OCI-LY3 (cell line): Measurements from ENCODE around the gene ELOVL2.

Source experiments
- H2AFZ ChIP-seq: fragments of 200-600, 300-600 bp; shearing (Covaris generic); 2 replicates; pipeline ENCODE4 v1.6.0; 2014; ENCODE audit warnings: antibody characterized with exemption, low read depth, low read length
- H3K27ac ChIP-seq: fragments of 200-600, 300-600 bp; sonication (generic); 2 replicates; pipeline ENCODE4 v1.5.1; 2014; ENCODE audit warnings: mild to moderate bottlenecking, low read length, moderate library complexity, mixed read lengths
- H3K27me3 ChIP-seq: fragments of 200-600, 300-600 bp; sonication (generic); 2 replicates; pipeline ENCODE4 v1.6.1; 2014; ENCODE audit warnings: low read depth, low read length, mixed read lengths
- H3K36me3 ChIP-seq: fragments of 200-600, 300-600 bp; sonication (generic); replicated peaks from 2 replicates; pipeline ENCODE3; 2014; ENCODE audit warnings: low read depth, low read length, mixed read lengths
- H3K4me1 ChIP-seq: fragments of 300-600, 200-600 bp; sonication (generic); 2 replicates; pipeline ENCODE4 v1.6.1; 2014; ENCODE audit warnings: low read length, mixed read lengths
- H3K4me2 ChIP-seq: fragments of 200-600, 300-600 bp; sonication (generic); 2 replicates; pipeline ENCODE4 v1.6.1; 2014; ENCODE audit warnings: low read length, mixed read lengths
- H3K4me3 ChIP-seq: fragments of 300-600, 200-600 bp; sonication (generic); 2 replicates; pipeline ENCODE4 v1.5.1; 2014; ENCODE audit warnings: antibody characterized with exemption, mild to moderate bottlenecking, low read length, moderate library complexity
- H3K79me2 ChIP-seq: fragments of 300-600, 200-600 bp; shearing (Covaris generic); 2 replicates; pipeline ENCODE4 v1.6.1; 2014; ENCODE audit warnings: mild to moderate bottlenecking, low read length, mixed read lengths
- H3K9ac ChIP-seq: fragments of 300-600, 200-600 bp; shearing (Covaris generic); 2 replicates; pipeline ENCODE4 v1.6.0; 2014; ENCODE audit warnings: mild to moderate bottlenecking, low read length, moderate library complexity
- H3K9me3 ChIP-seq: fragments of 200-600, 300-600 bp; shearing (Covaris generic); 2 replicates; pipeline ENCODE4 v1.6.1; 2014; ENCODE audit warnings: low read length, mixed read lengths; ENCODE audit not compliant: insufficient read depth
- H4K20me1 ChIP-seq: fragments of 200-600, 300-600 bp; sonication (generic); 2 replicates; pipeline ENCODE4 v1.6.1; 2016; ENCODE audit warnings: low read length, mixed read lengths; ENCODE audit not compliant: insufficient read depth
- EZH2phosphoT487 ChIP-seq: fragments of 200-600 bp; shearing (Covaris generic); IDR thresholded peaks from 2 replicates; pipeline ENCODE4 v1.6.1; 2018; ENCODE audit warnings: antibody characterized with exemption, mixed run types, low read depth
- TF ChIP-seq, protein P1 (sequence below): fragments of 200-600, 300-600 bp; sonication (generic); IDR thresholded peaks from 2 replicates; pipeline ENCODE4 v1.5.1; 2014; ENCODE audit warnings: antibody characterized with exemption, low read length, low read depth

Gene ELOVL2

GRCh38 chr6:10977231-10977968, 66.7 kb downstream of the ELOVL2 start:
- no peak overlapping the region for H3K4me2 ChIP-seq
- no peaks in the 10 kb centered on the region for H4K20me1 ChIP-seq
- H3K4me1 ChIP-seq: no peaks in the 10 kb centered on the region
- H3K9me3 ChIP-seq: no peaks in the 10 kb centered on the region
- no peak for TF ChIP-seq EZH2phosphoT487
- no peaks in the 10 kb centered on the region for H3K36me3 ChIP-seq
- no peak overlapping the region for H3K9ac ChIP-seq
- 0 out of 2 replicates have a peak, but pooled peaks cover 4% of the 10 kb centered on the region for H3K27me3 ChIP-seq
- no peaks in the 10 kb centered on the region for H3K79me2 ChIP-seq
- H3K27ac ChIP-seq: no peak overlapping the region
- no peak overlapping the region for H2AFZ ChIP-seq
- no peak overlapping the region for H3K4me3 ChIP-seq

- H3K79me2 ChIP-seq: no peaks in the 10 kb centered on the region
- no peaks in the 10 kb centered on the region for H3K9me3 ChIP-seq
- H3K27ac ChIP-seq: no peak overlapping the region
- no peaks in the 10 kb centered on the region for H3K36me3 ChIP-seq
- TF ChIP-seq, protein P1, sequence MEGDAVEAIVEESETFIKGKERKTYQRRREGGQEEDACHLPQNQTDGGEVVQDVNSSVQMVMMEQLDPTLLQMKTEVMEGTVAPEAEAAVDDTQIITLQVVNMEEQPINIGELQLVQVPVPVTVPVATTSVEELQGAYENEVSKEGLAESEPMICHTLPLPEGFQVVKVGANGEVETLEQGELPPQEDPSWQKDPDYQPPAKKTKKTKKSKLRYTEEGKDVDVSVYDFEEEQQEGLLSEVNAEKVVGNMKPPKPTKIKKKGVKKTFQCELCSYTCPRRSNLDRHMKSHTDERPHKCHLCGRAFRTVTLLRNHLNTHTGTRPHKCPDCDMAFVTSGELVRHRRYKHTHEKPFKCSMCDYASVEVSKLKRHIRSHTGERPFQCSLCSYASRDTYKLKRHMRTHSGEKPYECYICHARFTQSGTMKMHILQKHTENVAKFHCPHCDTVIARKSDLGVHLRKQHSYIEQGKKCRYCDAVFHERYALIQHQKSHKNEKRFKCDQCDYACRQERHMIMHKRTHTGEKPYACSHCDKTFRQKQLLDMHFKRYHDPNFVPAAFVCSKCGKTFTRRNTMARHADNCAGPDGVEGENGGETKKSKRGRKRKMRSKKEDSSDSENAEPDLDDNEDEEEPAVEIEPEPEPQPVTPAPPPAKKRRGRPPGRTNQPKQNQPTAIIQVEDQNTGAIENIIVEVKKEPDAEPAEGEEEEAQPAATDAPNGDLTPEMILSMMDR: no peak
- TF ChIP-seq EZH2phosphoT487: no peak
- no peaks in the 10 kb centered on the region for H3K4me1 ChIP-seq
- 0 out of 2 replicates have a peak, but pooled peaks cover 4% of the 10 kb centered on the region for H3K27me3 ChIP-seq
- H3K4me2 ChIP-seq: no peak overlapping the region
- no peak overlapping the region for H3K9ac ChIP-seq
- H2AFZ ChIP-seq: no peak overlapping the region
- H3K4me3 ChIP-seq: no peak overlapping the region
- no peaks in the 10 kb centered on the region for H4K20me1 ChIP-seq
These were observed 67.5 kb downstream of the ELOVL2 start for GRCh38 chr6:10976571-10976970.

DNA sequence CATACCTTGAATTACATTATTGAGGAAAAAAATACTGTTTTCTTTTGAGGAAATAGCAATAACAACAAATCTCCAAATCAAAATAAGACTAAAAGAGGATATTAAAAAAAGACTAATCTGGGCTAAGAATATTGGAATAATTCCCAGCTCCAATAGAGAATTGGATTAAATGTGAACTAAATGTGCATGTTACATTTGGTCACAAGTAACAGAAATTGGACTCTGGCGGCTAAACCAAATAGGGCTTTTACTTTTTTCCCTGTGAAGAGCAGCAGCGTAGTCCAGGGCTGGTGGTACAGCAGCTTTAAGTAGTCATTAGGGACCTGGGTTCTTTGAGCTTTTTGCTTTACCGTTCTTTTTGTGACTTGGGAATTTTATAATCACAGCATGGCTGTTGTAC, 71.9 kb downstream of the ELOVL2 start:
- Histone ChIP-seq H2AFZ (no peak overlapping the region), H3K27ac (no peak overlapping the region), H3K9me3 (no peaks in the 10 kb centered on the region), H3K36me3 (no peaks in the 10 kb centered on the region), H3K27me3 (no peaks in the 10 kb centered on the region), H3K4me1 (no peaks in the 10 kb centered on the region), H4K20me1 (no peaks in the 10 kb centered on the region), H3K79me2 (no peaks in the 10 kb centered on the region), H3K4me3 (no peak overlapping the region), H3K4me2 (no peak overlapping the region), H3K9ac (no peak overlapping the region)
- TF ChIP-seq EZH2phosphoT487: no peak
- TF ChIP-seq, protein P1: no peak

DNA sequence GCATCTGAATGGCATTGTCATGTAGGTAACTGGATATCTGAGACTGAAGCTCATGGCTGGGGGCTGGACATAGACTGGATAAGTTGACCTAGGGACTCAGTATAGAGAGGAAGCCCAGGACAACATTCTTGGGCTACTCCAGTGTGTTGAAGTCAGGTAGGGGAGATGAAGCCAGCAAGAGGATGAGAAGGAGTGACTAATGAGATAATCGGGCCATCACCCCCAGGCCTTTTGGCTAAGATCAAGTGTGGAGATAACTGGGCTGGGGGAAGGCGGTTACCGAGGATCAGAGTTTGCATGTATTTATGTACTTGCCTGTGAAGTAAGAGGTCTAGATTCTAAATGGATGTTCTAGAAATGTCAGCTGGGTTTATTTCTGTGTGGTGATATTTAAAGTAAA, 73.4 kb downstream of the ELOVL2 start:
- Histone ChIP-seq H3K79me2 (no peaks in the 10 kb centered on the region), H3K27ac (no peak overlapping the region), H3K9ac (no peak overlapping the region)

More for the DNA sequence above, 73.4 kb downstream of the ELOVL2 start:
- Histone ChIP-seq H3K36me3 (no peaks in the 10 kb centered on the region), H3K9me3 (no peaks in the 10 kb centered on the region; the same call in 1 of the 2 replicates), H4K20me1 (no peaks in the 10 kb centered on the region), H3K4me3 (no peak overlapping the region), H3K27me3 (no peaks in the 10 kb centered on the region), H3K4me1 (no peaks in the 10 kb centered on the region), H2AFZ (no peak overlapping the region), H3K4me2 (no peak overlapping the region)
- TF ChIP-seq EZH2phosphoT487: no peak
- TF ChIP-seq, protein P1: no peak
